Activated naive CD4-positive, alpha-beta T cell treated with anti-CD3 and anti-CD28 coated beads, Interleukin-2, amount 50 U/mL, for 24 hours (primary cell): ENCODE data around the gene PPFIA2.

Source experiments
- H3K27ac Mint-ChIP-seq: one replicate; pipeline ENCODE4 v1.8.0; 2021; ENCODE audit warnings: mild to moderate bottlenecking, mixed read lengths
- H3K27me3 Mint-ChIP-seq: one replicate; pipeline ENCODE4 v1.8.0; 2021; ENCODE audit warnings: mixed read lengths
- H3K36me3 Mint-ChIP-seq: one replicate; pipeline ENCODE4 v1.8.0; 2021; ENCODE audit warnings: mixed read lengths
- H3K4me1 Mint-ChIP-seq: one replicate; pipeline ENCODE4 v1.8.0; 2021; ENCODE audit warnings: mixed read lengths
- H3K4me3 Mint-ChIP-seq: one replicate; pipeline ENCODE4 v1.8.0; 2021; ENCODE audit warnings: mild to moderate bottlenecking, mixed read lengths
- H3K9me3 Mint-ChIP-seq: one replicate; pipeline ENCODE4 v1.8.0; 2021; ENCODE audit warnings: mixed read lengths

Gene PPFIA2

DNA sequence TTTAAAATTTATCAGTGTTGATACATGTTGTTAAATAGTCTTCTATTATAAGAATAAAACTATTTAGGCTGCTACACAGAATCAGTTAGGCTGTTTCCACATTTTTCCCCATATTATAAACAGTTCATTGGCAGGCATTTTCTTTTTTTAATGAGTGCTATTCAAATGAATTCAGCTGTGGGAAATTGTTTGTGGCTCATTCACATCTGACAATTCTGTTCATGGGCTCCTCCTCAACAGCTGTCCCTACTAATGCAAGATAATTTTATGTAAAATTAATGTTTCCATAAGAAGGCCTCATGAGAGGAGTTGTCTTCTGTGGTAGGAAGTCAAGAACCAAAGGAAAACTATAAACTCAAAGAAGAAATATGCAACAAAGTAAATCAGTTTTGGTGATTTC lies 218.0 kb downstream of the PPFIA2 start:
- Mint-ChIP-seq H3K9me3 (peaks cover 5% of the 10 kb centered on the region), H3K4me3 (no peak overlapping the region), H3K4me1 (no peaks in the 10 kb centered on the region), H3K36me3 (no peaks in the 10 kb centered on the region), H3K27me3 (no peaks in the 10 kb centered on the region), H3K27ac (no peak overlapping the region)

DNA sequence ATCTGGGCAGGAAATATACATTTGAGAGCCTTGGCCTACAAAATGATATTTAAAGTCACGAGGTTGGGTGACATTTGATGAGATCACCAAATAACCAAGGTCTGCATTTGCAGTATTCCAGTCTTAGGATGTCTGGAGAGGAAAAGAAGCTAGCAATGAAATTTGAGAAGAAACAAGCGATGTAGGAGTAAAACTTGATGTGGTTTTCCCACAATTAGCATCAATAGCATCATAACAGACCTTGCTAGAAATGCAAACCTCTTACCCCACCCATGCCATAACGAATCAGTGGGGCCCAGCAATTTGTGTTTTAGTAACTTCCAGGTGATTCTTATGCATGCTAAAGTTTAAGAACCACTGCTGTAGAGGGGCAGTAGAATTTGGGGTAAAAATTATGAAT lies 219.9 kb downstream of the PPFIA2 start:
- Mint-ChIP-seq H3K27ac (no peak overlapping the region), H3K4me1 (no peaks in the 10 kb centered on the region), H3K36me3 (no peaks in the 10 kb centered on the region), H3K4me3 (no peak overlapping the region), H3K9me3 (peaks cover 5% of the 10 kb centered on the region), H3K27me3 (no peaks in the 10 kb centered on the region)

DNA sequence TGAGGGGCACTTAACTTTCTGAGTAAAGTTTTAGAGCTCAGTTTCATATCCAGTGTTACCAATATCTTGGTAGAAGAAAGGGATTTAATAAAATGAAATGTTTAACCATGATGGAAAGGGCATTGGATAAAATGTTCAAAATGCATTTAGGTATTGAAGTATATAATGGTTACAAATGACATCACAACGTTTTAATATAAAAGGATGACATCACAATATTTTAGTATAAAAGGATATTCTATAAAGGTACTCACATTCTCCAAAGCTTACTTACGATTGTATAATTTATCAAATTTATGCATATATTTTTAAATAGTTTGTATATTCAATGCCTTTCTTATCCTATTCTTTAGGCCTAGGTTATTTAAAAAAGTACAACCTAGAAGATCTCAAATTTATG lies 226.1 kb downstream of the PPFIA2 start:
- Mint-ChIP-seq H3K27me3 (no peaks in the 10 kb centered on the region), H3K36me3 (no peaks in the 10 kb centered on the region), H3K9me3 (no peaks in the 10 kb centered on the region), H3K4me1 (no peaks in the 10 kb centered on the region), H3K27ac (no peak overlapping the region), H3K4me3 (no peak overlapping the region)

DNA sequence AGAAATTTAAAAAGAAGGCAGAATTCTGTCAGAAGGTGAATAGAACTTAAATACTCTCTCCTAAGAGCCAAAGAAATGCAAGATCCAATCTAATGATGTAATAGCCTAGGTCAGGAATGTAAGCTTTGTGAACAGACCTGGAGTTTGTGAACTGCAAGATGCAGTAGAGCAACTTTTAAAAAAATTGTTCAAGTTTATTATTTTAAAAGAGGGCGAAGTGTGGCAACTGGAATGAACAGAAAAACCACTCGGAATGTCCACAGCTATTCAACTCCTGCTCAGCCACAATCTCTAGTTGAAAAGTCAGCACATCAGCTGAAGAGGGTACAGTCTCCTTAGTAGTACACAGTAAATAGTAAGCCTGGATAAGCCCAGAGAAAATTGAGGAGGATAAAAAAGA lies 228.8 kb downstream of the PPFIA2 start:
- Mint-ChIP-seq H3K36me3 (no peaks in the 10 kb centered on the region), H3K4me3 (no peak overlapping the region), H3K4me1 (no peaks in the 10 kb centered on the region), H3K27me3 (no peaks in the 10 kb centered on the region), H3K27ac (no peak overlapping the region), H3K9me3 (no peaks in the 10 kb centered on the region)

DNA sequence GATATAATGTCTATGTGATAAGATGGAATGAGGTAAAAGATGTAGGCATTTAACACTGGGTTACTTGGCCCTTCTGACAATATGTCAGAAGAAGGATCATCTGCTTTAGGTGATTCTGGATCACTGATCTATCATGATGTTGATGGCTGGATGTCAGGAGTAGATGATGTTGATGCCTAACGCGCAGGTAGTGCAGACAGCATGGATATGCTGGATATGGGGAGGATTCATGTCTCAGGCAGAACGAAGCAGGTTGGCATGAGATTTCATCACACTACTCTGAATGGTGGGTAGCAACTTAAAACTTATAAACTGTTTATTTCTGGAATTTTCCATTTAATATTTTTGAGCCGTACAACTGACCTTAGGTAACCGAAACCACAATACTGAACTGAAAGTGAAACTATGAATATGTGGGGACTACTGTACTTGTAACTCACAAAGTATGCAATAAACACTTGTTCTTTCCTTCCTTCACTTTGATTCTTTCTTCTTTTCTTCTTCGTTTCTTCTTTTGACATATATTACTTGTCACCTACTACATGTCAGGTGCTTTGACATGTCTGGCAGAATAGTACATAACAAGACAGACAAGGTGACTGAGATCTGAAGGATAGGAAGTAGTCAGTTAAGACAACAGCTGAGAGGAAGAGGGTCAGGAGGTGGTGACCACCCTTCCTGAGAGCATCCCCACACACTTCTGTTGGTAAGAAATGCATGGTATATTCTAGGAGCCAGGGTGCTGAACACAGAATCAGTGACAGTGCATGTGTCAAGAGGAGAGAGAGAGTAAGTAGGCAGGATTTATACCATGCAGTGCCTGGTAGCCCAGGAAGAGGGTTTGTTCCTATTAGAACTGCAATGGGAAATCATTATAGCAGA lies 238.8 kb downstream of the PPFIA2 start:
- peaks cover 8% of the 10 kb centered on the region for H3K4me1 Mint-ChIP-seq
- no peaks in the 10 kb centered on the region for H3K36me3 Mint-ChIP-seq
- no peak overlapping the region for H3K27ac Mint-ChIP-seq
- H3K9me3 Mint-ChIP-seq: peaks cover 6% of the 10 kb centered on the region
- no peaks in the 10 kb centered on the region for H3K27me3 Mint-ChIP-seq
- peak overlapping the region; percentile 9 for H3K4me3 Mint-ChIP-seq

DNA sequence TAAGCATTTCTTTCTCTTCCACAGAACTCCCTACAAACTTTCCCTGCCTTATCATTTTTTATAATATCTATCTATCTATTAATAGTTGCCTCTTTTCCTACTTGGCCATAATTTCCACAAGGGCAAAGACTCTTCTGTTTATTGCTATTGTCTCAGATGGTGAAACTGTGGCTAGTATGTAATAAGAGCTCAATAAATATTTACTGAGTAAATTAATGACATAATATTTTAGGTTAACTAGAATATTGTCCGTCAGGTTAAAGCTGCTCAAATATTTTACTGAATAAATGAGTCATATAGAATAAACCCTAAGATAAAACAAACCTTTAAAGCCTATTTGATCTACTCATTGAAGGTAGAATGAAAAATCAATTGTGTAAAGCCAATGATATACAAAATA lies 240.5 kb downstream of the PPFIA2 start:
- peaks cover 7% of the 10 kb centered on the region for H3K9me3 Mint-ChIP-seq
- H3K27me3 Mint-ChIP-seq: no peaks in the 10 kb centered on the region
- peaks cover 8% of the 10 kb centered on the region for H3K4me1 Mint-ChIP-seq
- H3K27ac Mint-ChIP-seq: no peak overlapping the region
- no peak overlapping the region for H3K4me3 Mint-ChIP-seq
- H3K36me3 Mint-ChIP-seq: no peaks in the 10 kb centered on the region

DNA sequence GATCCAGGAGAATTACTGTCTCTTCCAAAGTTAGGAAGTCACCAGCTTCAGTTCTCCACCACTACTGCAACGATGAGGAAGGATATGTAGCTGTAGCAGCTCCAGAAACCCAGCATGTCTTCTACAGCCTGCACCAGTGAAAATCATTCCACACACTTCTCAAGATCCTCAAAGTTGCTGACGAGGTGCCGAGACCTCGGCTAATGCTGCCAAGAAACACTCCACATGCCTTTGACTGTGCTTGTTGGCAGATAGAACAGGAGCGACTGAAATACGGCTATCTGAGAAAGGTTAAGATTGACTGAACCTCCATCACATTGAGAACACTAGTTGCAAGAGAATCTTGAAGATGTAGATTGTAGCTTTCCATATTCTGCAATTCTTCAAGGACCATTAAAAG lies 241.9 kb downstream of the PPFIA2 start:
- Mint-ChIP-seq H3K27ac (no peak overlapping the region), H3K4me3 (no peak overlapping the region), H3K27me3 (no peaks in the 10 kb centered on the region), H3K9me3 (peaks cover 4% of the 10 kb centered on the region), H3K4me1 (peaks cover 8% of the 10 kb centered on the region), H3K36me3 (no peaks in the 10 kb centered on the region)

DNA sequence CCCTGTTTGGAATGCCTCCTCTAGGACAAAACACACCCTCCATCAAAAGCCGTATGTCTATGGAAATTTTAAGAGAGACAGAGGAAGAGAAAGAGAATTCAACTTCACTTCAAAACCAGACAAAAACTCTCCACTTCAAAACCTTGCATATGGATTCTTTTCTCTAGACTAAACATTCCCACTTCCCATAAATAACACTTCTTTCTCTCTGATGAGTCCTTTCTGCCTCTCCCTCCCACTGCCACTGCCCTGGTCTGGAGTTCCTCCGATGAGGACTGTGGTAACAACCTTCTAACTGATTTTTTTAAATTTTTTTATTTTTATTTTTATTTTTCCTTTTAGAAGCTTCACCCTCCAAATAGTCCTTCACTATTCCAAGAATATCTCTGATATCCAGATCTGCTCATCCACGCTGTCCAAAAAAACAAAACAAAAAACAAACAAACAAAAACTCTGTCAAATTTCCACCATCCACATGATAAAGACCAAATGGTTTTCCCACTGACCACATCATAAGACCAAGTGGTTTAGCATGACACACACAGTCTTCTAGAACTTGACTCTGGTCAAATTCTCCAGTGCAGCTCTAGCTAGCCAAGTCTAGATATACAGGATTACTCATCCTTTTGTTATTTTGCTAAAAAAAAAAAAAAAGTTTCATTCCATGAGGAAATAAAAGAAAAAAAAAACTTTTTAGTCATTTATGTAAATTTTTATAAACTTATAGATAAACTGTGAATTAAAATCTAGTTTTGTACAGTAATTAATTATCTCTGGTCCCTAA lies 256.0 kb downstream of the PPFIA2 start:
- H3K4me3 Mint-ChIP-seq: no peak overlapping the region
- peaks cover 4% of the 10 kb centered on the region for H3K9me3 Mint-ChIP-seq
- no peaks in the 10 kb centered on the region for H3K4me1 Mint-ChIP-seq
- H3K27me3 Mint-ChIP-seq: no peaks in the 10 kb centered on the region
- H3K36me3 Mint-ChIP-seq: no peaks in the 10 kb centered on the region
- H3K27ac Mint-ChIP-seq: peak overlapping the region; percentile 19

DNA sequence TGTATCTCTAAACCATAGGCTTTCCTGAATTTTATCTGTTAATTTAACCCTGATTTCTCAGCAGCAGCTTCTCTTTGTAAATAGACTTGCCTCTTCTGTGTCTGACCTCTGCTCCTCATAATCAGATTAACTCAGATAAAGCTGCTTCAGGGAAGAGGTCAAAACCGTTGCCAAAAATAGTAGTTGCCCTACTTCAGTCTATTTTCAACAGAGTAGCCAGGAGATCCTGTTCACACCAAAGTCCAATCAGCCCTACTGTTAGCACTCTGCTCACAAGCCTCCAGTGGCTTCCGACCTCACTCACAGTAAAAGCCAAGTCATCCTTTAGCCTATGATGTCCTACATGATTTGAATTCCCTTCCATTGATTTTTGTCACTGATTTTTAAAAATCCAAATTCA lies 258.4 kb downstream of the PPFIA2 start:
- no peaks in the 10 kb centered on the region for H3K36me3 Mint-ChIP-seq
- no peaks in the 10 kb centered on the region for H3K27me3 Mint-ChIP-seq
- H3K4me3 Mint-ChIP-seq: no peak overlapping the region
- no peak overlapping the region for H3K27ac Mint-ChIP-seq
- H3K9me3 Mint-ChIP-seq: peaks cover 4% of the 10 kb centered on the region
- no peaks in the 10 kb centered on the region for H3K4me1 Mint-ChIP-seq

DNA sequence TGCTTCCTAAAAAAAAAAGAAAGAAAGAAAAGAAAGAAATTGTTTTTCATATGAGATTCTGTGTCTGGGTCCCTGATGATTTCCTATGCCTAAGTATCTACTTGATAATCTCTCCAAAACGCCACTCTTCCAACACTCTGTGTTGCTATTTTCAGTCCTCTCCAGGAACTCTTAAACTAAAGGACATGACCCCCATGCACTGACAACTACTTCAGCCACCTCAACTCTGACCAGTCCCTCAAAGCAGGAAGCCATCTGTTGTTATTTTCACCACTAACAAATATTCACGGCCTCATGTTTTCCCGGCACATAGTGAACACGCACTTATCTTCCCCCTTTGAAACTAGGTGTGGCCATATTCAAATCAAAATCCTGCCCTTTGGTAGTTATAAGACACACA lies 259.3 kb downstream of the PPFIA2 start:
- Mint-ChIP-seq H3K4me3 (no peak overlapping the region), H3K27ac (no peak overlapping the region), H3K36me3 (no peaks in the 10 kb centered on the region), H3K27me3 (no peaks in the 10 kb centered on the region), H3K4me1 (no peaks in the 10 kb centered on the region), H3K9me3 (peaks cover 4% of the 10 kb centered on the region)

DNA sequence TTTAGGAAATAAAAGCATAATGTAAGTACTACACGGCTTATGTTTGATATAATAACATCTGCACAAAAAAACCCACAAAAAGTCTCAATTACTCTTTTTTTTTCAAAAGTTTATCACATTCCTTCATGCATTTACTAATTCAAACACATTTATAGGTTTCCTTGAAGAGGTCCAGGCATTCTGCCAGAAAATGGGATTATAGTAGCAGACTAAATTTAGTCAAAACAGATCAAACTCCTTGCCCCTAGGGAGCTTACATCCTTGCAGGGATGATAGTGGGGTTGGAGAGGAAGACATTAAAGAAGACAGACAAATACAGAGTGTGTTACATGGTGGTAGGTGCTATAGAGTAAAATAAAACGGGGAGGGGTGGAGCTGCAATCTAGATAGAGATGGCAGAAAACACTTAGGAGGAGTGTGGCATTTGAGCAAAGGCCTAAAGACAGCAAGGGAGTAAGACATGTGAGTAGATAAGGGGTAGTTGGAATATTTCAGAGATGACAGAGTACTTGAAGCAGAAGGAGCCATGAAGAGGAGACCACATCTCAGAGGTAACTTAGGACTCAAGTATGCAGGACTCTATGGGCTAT lies 266.9 kb downstream of the PPFIA2 start:
- H3K4me3 Mint-ChIP-seq: no peak overlapping the region
- H3K36me3 Mint-ChIP-seq: no peaks in the 10 kb centered on the region
- H3K9me3 Mint-ChIP-seq: no peaks in the 10 kb centered on the region
- H3K27ac Mint-ChIP-seq: no peak overlapping the region
- no peaks in the 10 kb centered on the region for H3K4me1 Mint-ChIP-seq
- H3K27me3 Mint-ChIP-seq: no peaks in the 10 kb centered on the region

DNA sequence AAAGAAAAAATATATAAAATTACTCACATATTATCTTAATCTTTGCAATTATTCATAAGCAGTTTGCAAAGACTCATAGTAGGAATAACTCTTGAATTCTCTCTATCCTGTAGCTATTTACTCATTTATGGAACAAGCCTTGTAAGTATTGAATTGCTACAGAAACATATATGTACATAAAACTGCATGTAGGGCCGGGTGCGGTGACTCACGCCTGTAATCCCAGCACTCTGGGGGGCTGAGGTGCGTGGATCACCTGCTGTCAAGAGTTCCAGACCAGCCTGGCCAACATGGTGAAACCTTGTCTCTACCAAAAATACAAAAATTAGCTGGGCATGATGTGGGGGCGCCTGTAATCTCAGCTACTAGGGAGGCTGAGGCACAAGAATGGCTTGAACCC lies 286.2 kb downstream of the PPFIA2 start:
- Mint-ChIP-seq H3K27me3 (no peaks in the 10 kb centered on the region), H3K4me3 (no peak overlapping the region), H3K9me3 (no peaks in the 10 kb centered on the region), H3K4me1 (no peaks in the 10 kb centered on the region), H3K27ac (no peak overlapping the region), H3K36me3 (no peaks in the 10 kb centered on the region)

DNA sequence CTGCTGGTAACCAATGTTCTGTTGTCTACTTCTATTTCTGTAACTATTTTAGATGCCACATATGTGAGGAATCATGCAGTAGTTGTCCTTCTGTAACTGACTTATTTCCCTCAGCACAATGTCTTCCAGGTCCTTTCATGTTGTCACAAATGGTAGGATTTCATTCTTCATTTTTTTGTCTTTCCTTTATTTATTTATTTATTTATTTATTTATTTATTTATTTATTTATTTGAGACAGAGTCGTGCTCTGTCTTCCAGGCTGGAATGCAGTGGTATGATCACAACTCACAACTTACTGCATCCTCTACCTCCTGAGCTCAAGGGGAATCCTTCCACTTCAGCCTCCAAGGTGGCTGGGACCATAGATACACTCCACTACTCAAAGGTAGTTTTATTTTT lies 288.2 kb downstream of the PPFIA2 start:
- Mint-ChIP-seq H3K9me3 (no peaks in the 10 kb centered on the region), H3K27ac (no peak overlapping the region), H3K4me3 (no peak overlapping the region), H3K4me1 (no peaks in the 10 kb centered on the region), H3K27me3 (no peaks in the 10 kb centered on the region), H3K36me3 (no peaks in the 10 kb centered on the region)

DNA sequence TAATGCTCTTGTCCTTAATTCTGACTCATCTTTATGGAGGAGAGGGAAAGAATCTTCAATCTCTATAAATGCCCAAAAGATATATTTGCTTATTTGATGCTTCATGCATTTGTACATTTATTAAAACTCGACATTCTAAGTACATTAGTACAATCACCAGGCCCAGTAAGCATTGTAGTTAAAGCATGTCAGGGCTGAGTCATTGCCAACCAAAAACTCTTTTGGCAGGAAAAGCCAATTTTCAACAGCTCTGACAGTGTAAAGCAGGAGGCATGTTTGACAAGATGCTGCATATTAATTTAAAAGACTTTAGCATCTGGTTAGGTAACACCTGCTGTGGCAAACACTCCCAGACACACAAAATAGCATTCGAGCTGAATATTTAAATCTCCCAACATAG lies 290.9 kb downstream of the PPFIA2 start:
- H3K27me3 Mint-ChIP-seq: no peaks in the 10 kb centered on the region
- H3K4me3 Mint-ChIP-seq: no peak overlapping the region
- no peaks in the 10 kb centered on the region for H3K36me3 Mint-ChIP-seq
- no peaks in the 10 kb centered on the region for H3K4me1 Mint-ChIP-seq
- no peaks in the 10 kb centered on the region for H3K9me3 Mint-ChIP-seq
- H3K27ac Mint-ChIP-seq: no peak overlapping the region

DNA sequence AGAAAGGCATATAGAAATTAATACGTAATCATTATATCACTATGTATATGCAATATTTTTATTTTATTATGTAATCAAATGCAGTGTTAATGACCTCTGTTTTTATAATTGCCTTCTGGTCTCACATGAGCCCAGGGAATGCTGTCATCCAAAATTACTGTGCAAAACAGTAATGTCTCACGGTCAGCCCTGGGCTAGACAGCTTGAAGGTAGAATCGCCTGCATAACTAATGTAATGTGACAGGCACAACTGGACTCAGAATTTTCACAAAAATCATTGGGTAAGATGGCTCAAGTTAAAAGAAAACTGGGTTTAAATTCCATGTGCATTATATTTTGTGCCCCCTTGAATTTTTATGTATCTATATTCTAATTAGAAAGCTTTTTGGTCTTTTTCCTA lies 293.3 kb downstream of the PPFIA2 start:
- Mint-ChIP-seq H3K27ac (no peak overlapping the region), H3K4me1 (no peaks in the 10 kb centered on the region), H3K36me3 (no peaks in the 10 kb centered on the region), H3K9me3 (no peaks in the 10 kb centered on the region), H3K27me3 (no peaks in the 10 kb centered on the region), H3K4me3 (no peak overlapping the region)

DNA sequence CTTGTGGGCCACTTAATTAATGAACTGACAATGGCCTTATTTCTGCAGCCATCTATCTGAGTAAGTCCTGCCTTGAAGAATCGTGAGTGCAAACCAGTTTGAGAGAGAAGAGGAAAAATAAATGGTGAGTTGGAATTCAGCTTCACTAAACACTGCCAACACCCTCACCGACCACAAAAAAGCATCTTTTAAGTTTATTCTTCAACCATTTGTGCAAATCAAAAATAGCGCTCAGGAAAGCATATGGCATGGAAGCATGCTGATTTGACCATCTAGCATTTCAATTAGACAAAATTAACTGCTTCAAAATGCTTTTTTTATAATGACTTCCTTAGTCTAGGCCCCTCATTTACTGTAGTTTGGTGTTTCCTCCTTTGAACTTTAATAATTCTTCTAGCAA lies 294.0 kb downstream of the PPFIA2 start:
- Mint-ChIP-seq H3K27me3 (no peaks in the 10 kb centered on the region), H3K27ac (no peak overlapping the region), H3K4me3 (no peak overlapping the region), H3K36me3 (no peaks in the 10 kb centered on the region), H3K4me1 (no peaks in the 10 kb centered on the region), H3K9me3 (no peaks in the 10 kb centered on the region)
